Type B pancreatic cell (in vitro differentiated cells): ENCODE measurements around the gene EIF2AK2. TPM values are rescaled to one million over a fixed set of nuclear protein-coding genes. Genes with fewer than 3 reads are reported as not detected.

Experiments used
- DNase-seq: peaks from one replicate; pipeline ENCODE4 v3.0.0; 2021; ENCODE audit warnings: mixed read lengths; ENCODE audit not compliant: unreplicated experiment; ENCODE audit errors: extremely low spot score
- H3K27ac Mint-ChIP-seq: 2 replicates; pipeline ENCODE4 v1.8.0; 2021; ENCODE audit warnings: mild to moderate bottlenecking, mixed read lengths
- H3K27me3 Mint-ChIP-seq: 2 replicates; pipeline ENCODE4 v1.8.0; 2021; ENCODE audit warnings: mixed read lengths
- H3K36me3 Mint-ChIP-seq: 2 replicates; pipeline ENCODE4 v1.8.0; 2021; ENCODE audit warnings: mixed read lengths
- H3K4me1 Mint-ChIP-seq: one replicate; pipeline ENCODE4 v1.8.0; 2021; ENCODE audit warnings: mixed read lengths; ENCODE audit not compliant: unreplicated experiment
- H3K4me3 Mint-ChIP-seq: 2 replicates; pipeline ENCODE4 v1.8.0; 2021; ENCODE audit warnings: mild to moderate bottlenecking, mixed read lengths
- H3K9me3 Mint-ChIP-seq: 2 replicates; pipeline ENCODE4 v1.8.0; 2021; ENCODE audit warnings: mixed read lengths
- total RNA-seq: library from RNA; stranded (reverse); gene quantifications from 2 replicates; pipeline ENCODE4 v1.2.1, GENCODE V29; 2021; ENCODE audit warnings: low replicate concordance
- TF ChIP-seq, protein P1 (sequence below): fragments of 200-600 bp; sonication (generic); conservative IDR thresholded peaks from 2 replicates; pipeline ENCODE4 v1.5.0; 2021; ENCODE audit warnings: antibody characterized with exemption, mild to moderate bottlenecking

Gene EIF2AK2
- total RNA-seq, 1 donor from 2014 or later: 34.9 TPM

DNA sequence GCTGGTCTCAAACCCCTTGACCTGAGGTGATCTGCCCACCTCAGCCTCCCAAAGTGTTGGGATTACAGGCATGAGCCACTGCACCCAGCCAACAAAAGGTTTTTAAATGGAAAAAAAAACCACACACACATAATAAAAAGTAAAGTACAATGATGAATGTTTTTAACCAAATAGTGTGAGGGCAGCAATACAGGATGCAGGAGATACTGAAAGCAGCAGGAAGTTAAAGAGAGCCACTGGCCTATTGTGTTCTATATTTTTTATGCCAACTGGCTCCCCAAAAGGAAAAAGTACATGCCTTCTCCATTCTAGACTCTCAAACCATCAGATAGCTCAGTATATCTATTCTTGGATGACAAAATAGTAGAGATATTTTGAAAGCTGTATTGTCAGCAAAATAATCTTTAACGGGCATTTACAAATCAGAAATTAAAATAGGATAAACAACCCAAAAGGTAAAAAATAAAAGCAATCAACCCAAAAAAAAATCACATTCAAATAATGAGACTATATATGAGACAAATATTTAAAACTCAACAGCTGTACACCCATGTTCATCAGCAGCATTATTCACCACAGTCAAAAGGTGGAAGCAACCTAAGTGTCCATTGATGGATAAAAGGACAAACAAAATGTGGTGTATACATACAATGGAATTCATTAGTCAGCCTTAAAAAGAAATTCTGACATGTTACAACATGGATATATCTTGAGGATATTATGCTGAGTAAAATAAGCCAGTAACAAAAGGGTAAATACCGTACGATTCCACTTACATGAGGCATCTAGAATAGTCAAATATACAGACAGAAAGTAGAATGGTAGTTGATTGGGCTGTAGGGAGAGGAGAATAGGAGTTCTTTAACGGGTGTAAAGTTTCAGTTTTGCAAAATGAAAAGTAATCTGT is 46.2 kb downstream of the EIF2AK2 start:
- H3K4me1 Mint-ChIP-seq: no peaks in the 10 kb centered on the region
- H3K4me3 Mint-ChIP-seq: no peak overlapping the region
- no peak for DNase-seq
- no peaks in the 10 kb centered on the region for H3K9me3 Mint-ChIP-seq
- no peak overlapping the region for H3K27ac Mint-ChIP-seq
- H3K27me3 Mint-ChIP-seq: no peaks in the 10 kb centered on the region
- TF ChIP-seq, protein P1, sequence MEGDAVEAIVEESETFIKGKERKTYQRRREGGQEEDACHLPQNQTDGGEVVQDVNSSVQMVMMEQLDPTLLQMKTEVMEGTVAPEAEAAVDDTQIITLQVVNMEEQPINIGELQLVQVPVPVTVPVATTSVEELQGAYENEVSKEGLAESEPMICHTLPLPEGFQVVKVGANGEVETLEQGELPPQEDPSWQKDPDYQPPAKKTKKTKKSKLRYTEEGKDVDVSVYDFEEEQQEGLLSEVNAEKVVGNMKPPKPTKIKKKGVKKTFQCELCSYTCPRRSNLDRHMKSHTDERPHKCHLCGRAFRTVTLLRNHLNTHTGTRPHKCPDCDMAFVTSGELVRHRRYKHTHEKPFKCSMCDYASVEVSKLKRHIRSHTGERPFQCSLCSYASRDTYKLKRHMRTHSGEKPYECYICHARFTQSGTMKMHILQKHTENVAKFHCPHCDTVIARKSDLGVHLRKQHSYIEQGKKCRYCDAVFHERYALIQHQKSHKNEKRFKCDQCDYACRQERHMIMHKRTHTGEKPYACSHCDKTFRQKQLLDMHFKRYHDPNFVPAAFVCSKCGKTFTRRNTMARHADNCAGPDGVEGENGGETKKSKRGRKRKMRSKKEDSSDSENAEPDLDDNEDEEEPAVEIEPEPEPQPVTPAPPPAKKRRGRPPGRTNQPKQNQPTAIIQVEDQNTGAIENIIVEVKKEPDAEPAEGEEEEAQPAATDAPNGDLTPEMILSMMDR: no peak
- peaks cover 30% of the 10 kb centered on the region for H3K36me3 Mint-ChIP-seq

DNA sequence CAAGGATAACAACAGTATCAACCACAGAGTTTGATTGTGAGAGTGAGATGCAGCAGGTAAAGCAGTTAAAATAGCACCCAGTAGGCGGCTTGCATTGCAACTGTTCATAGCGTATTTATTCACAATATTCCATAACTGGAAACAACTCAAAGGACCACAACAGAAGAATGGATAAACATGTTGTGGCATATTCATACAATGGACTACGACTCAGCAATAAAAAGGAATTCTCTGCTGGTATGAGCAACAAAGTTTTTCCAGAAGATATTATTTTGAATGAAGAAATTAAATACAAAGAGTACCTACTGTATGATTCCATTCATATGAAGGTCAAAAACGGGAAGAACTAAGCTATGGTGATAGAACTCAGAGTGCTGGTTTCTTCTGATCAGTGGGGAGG is 47.3 kb downstream of the EIF2AK2 start:
- no peaks in the 10 kb centered on the region for H3K9me3 Mint-ChIP-seq
- H3K27ac Mint-ChIP-seq: no peak overlapping the region
- no peaks in the 10 kb centered on the region for H3K4me1 Mint-ChIP-seq
- H3K27me3 Mint-ChIP-seq: no peaks in the 10 kb centered on the region
- TF ChIP-seq, protein P1: no peak
- peaks cover 36% of the 10 kb centered on the region for H3K36me3 Mint-ChIP-seq
- no peak overlapping the region for H3K4me3 Mint-ChIP-seq
- DNase-seq: no peak

DNA sequence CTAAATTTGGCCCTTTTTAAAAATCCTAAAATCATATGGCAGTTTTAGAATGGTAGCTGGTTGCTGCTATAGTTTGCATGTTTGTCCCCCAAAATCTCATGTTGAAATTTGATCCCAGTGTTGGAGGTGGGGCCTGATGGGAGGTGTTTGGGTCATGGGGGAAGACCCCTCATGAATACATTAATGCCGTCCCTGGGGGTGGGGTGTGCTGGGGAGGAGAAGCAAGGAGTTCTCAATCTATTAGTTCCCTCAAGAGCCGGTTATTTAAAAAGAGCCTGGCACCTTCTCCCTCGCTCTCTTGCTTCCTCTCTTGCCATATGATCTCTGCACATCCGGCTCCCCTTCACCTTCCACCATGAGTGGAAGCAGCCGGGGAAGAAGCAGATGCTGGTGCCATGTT is 51.6 kb downstream of the EIF2AK2 start:
- Mint-ChIP-seq H3K27me3 (no peaks in the 10 kb centered on the region), H3K36me3 (peaks cover 33% of the 10 kb centered on the region), H3K4me1 (no peaks in the 10 kb centered on the region), H3K9me3 (no peaks in the 10 kb centered on the region), H3K27ac (no peak overlapping the region), H3K4me3 (no peak overlapping the region)
- TF ChIP-seq, protein P1: no peak
- no peak for DNase-seq

DNA sequence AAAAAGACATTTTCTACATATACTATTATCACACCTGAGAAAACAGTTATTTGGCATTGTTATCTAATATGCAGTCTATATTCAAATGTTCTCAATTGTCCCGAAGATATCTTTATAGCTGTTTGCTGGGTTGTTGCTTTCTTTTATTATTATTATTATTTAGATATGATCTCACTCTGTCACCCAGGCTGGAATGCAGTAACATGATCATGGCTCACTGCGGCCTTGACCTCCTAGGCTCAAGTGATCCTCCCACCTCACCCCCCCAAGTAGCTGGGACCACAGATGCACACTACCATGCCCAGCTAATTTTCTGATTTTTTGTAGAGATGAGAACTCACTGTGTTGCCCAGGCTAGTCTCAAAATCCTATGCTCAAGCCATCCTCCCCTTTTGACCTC is 52.6 kb downstream of the EIF2AK2 start:
- Mint-ChIP-seq H3K4me3 (no peak overlapping the region), H3K27ac (no peak overlapping the region), H3K36me3 (peaks cover 32% of the 10 kb centered on the region), H3K4me1 (no peaks in the 10 kb centered on the region), H3K9me3 (no peaks in the 10 kb centered on the region), H3K27me3 (no peaks in the 10 kb centered on the region)
- TF ChIP-seq, protein P1: no peak
- DNase-seq: no peak

DNA sequence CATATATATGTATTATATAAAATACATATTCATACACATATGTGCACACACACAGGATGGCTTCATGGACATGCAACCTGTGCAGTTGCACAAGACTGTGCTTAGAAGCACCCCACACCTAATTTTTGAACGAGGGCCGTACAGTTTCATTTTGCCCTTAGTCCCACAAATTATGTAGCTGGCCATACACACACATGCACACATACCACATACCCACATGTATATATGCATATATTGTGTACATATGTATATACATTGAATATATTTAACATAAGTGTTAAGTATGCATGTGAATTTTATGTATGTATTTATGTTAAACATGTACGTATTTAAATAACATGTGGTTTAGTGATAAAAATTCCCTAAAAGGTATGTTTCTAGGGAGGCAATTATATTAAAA is 54.2 kb downstream of the EIF2AK2 start:
- H3K4me1 Mint-ChIP-seq: no peaks in the 10 kb centered on the region
- peaks cover 21% of the 10 kb centered on the region for H3K36me3 Mint-ChIP-seq
- H3K27me3 Mint-ChIP-seq: no peaks in the 10 kb centered on the region
- TF ChIP-seq, protein P1: no peak
- H3K9me3 Mint-ChIP-seq: no peaks in the 10 kb centered on the region
- H3K27ac Mint-ChIP-seq: no peak overlapping the region
- no peak overlapping the region for H3K4me3 Mint-ChIP-seq
- no peak for DNase-seq
